ENCODE data around the gene DMRTC2. TPM values are rescaled to one million over a fixed set of nuclear protein-coding genes. Genes with fewer than 3 reads are reported as not detected.

The DMRTC2 gene
- total RNA-seq, 1 donor from 2014 or later: not detected

DNA sequence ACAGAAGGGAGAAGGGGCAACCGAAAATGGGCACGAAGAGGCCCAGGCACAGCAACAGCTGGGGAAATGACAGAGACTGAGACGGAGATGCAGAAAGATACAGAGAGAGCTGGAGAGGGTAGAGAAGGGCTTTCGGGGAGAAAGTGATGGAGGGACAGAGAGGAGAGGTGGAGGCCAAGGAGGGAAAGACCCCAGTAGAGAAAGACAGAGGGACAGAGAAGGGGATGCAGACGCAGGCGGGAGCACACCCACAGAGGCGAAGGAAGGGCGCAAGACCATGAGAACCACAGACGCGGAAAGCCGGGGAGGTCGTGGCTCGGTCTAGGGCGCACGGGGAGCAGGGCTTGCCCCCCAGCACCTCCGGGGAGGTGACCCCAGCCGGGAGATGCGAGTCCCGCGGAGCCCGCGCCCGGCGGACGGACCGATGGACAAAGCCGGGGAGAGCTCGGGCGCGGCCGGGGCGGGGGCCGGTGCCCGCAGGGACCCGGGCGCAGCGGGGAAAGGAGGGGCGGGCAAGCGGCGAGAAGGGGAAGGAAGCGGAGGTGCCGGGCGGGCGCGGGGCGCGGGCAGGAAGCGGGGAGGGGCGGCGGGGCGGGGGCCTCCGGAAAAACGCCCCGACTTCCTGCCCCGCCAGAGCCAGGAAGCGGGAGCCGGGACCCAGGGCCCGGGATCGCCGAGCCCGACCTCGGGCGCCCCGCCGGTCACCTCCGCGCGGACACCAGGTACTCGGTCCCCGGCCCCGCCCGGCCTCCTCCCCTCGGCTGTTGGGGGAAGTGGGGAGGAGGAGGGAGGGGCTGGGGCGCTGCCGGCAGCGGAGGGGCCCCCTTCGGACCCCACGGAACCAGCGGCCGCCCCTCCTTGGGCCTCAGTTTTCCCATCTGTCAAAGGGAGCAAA is 38.0 kb downstream of the DMRTC2 start, which contains the start of gene ARHGEF1:
Gene ARHGEF1 (plus strand): TSS at position 617 of the 895 bp plus-strand sequence. CDS start 4,899 bp downstream, outside the sequence.
- intact Hi-C loops (cut with micrococcal nuclease): no loop called here
- Histone ChIP-seq H3K9me3 (replicated peaks) (no peaks in the 10 kb centered on the region), H3K27me3 (ENCODE audit: low read depth) (no peaks in the 10 kb centered on the region), H3K4me3 (peak within 1 kb of the TSS; percentile 97), H3K36me3 (no peaks in the 10 kb centered on the region), H3K27ac (replicated peaks) (peak within 1 kb of the TSS; percentile 96), H3K4me1 (peaks cover 55% of the 10 kb centered on the region)
- TF ChIP-seq, protein P1, sequence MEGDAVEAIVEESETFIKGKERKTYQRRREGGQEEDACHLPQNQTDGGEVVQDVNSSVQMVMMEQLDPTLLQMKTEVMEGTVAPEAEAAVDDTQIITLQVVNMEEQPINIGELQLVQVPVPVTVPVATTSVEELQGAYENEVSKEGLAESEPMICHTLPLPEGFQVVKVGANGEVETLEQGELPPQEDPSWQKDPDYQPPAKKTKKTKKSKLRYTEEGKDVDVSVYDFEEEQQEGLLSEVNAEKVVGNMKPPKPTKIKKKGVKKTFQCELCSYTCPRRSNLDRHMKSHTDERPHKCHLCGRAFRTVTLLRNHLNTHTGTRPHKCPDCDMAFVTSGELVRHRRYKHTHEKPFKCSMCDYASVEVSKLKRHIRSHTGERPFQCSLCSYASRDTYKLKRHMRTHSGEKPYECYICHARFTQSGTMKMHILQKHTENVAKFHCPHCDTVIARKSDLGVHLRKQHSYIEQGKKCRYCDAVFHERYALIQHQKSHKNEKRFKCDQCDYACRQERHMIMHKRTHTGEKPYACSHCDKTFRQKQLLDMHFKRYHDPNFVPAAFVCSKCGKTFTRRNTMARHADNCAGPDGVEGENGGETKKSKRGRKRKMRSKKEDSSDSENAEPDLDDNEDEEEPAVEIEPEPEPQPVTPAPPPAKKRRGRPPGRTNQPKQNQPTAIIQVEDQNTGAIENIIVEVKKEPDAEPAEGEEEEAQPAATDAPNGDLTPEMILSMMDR (IDR thresholded peaks at IDR 0.05; ENCODE audit: borderline replicate concordance): no peak
- peak; percentile 77 for DNase-seq

- H3K9me3 ChIP-seq (replicated peaks): no peaks in the 10 kb centered on the region
- intact Hi-C loops (cut with micrococcal nuclease): no loop called here
- DNase-seq: no peak
- peak overlapping the region; percentile 97 for H3K4me3 ChIP-seq
- no peaks in the 10 kb centered on the region for H3K27me3 ChIP-seq (ENCODE audit: low read depth)
- H3K36me3 ChIP-seq: no peaks in the 10 kb centered on the region
- peaks cover 59% of the 10 kb centered on the region for H3K4me1 ChIP-seq
- TF ChIP-seq, protein P1 (IDR thresholded peaks at IDR 0.05; ENCODE audit: borderline replicate concordance): no peak
- H3K27ac ChIP-seq (replicated peaks): peak overlapping the region; percentile 96
Observed at GRCh38 chr19:41883463-41883820, 38.6 kb downstream of the DMRTC2 start.

DNA sequence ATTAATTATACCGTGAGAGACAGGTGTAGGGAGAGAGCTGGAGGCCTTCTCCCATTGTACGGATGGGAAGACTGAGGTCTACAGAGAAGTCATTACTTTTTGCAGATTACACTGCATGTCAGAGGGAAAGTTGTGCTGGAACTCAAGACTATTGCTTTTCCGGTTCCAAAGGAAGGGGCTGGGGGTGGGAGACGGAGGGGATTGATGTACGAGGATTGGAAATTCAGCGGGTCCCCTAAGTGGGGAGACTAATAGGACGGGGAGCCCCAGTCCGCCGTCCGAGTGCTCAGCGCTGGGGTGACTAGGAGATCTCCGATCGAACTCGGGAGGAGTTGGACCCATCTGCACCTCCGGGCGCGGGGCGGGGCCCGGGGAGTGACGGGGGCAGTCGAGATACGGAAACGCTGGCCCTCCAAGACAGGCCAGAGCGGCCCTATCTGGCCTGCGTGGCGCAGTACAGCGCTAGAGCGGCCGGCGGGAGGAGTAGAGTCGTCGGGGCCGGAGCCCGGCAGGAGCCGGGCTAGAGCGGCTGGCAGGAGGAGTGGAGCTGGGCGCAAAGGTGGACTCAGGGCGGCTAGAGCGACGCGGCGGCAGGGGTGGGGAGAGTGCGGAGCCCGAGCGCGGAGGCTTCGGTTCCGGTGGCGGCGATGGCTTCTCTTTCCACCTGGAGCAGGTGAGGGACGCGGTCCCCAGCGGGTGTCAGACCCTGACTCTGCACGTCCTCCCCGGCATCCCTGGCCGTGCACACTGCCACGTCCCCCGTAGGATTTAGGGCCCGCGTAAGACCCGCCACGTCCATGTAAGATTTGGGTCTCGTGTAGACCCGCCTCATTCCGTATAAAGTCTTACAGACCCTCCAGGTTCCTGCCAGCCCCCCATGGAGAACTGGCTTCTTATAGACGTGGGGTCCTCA is 39.2 kb downstream of the DMRTC2 start:
- TF ChIP-seq, protein P1 (IDR thresholded peaks at IDR 0.05; ENCODE audit: borderline replicate concordance): peak; percentile 39
- Histone ChIP-seq H3K4me1 (peaks cover 59% of the 10 kb centered on the region), H3K27me3 (ENCODE audit: low read depth) (no peaks in the 10 kb centered on the region), H3K27ac (replicated peaks) (peak overlapping the region; percentile 96), H3K36me3 (peaks cover 6% of the 10 kb centered on the region), H3K4me3 (peak overlapping the region; percentile 97), H3K9me3 (replicated peaks) (no peaks in the 10 kb centered on the region)
- intact Hi-C loops (cut with micrococcal nuclease): no loop called here
- peak; percentile 94 for DNase-seq

DNA sequence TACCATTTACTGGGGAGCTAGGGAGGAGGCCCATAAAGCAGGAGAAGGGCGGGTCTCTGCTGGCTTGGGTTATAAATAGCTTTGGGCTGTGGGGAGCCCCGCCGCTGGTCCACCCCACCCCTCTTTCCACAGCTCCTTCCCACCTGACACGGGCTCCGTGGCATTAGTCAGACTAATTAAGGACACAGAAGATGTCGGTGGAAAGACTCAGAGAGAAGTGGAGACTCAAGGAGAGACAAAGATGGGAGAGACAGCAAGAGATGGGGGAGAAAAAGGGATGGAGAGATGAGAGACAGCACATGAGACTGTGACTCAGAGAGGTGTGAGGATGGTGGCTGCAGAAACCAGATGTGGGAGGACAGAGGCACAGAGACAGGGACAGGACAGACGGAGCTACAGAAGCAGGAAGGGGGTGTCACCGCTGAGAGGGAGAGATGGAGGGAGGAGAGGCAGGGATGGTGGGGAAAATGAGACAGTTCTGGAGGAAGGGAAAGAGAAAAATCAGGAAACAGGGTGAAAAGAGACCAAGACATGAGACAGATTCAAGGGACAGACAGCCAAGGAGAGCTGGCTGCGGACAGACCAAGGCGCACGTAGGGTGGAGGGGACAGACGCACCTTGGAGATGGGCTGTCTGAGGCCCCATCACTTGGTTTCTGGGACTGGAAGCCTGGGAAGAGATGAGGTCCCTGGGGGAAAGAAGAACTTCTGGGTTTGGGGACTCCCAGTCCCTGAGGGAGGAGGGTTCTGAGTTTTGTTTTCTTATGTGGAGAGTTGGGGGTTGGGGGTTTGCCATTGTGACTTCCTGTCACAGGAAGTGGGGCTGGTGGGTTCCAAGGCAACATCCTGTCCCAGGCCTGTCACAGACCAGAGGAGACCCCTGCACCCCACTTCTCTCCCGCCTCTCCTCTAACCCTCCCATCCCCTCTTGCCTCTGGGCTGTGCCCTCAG is 42.2 kb downstream of the DMRTC2 start:
- no peak overlapping the region for H3K4me3 ChIP-seq
- H3K4me1 ChIP-seq: peaks cover 59% of the 10 kb centered on the region
- no peaks in the 10 kb centered on the region for H3K9me3 ChIP-seq (replicated peaks)
- peaks cover 28% of the 10 kb centered on the region for H3K36me3 ChIP-seq
- no peak overlapping the region for H3K27ac ChIP-seq (replicated peaks)
- TF ChIP-seq, protein P1 (IDR thresholded peaks at IDR 0.05; ENCODE audit: borderline replicate concordance): no peak
- no peaks in the 10 kb centered on the region for H3K27me3 ChIP-seq (ENCODE audit: low read depth)
- no peak for DNase-seq
- intact Hi-C loops (cut with micrococcal nuclease): no loop called here
